Measurements from ENCODE around the gene PPP1R3F. TPM values are rescaled to one million over a fixed set of nuclear protein-coding genes. Genes with fewer than 3 reads are reported as not detected.

The PPP1R3F gene
- total and polyA plus RNA-seq, 5 experiments from 2014 or later: 6.7 to 21.8 (median 9.7) TPM

DNA sequence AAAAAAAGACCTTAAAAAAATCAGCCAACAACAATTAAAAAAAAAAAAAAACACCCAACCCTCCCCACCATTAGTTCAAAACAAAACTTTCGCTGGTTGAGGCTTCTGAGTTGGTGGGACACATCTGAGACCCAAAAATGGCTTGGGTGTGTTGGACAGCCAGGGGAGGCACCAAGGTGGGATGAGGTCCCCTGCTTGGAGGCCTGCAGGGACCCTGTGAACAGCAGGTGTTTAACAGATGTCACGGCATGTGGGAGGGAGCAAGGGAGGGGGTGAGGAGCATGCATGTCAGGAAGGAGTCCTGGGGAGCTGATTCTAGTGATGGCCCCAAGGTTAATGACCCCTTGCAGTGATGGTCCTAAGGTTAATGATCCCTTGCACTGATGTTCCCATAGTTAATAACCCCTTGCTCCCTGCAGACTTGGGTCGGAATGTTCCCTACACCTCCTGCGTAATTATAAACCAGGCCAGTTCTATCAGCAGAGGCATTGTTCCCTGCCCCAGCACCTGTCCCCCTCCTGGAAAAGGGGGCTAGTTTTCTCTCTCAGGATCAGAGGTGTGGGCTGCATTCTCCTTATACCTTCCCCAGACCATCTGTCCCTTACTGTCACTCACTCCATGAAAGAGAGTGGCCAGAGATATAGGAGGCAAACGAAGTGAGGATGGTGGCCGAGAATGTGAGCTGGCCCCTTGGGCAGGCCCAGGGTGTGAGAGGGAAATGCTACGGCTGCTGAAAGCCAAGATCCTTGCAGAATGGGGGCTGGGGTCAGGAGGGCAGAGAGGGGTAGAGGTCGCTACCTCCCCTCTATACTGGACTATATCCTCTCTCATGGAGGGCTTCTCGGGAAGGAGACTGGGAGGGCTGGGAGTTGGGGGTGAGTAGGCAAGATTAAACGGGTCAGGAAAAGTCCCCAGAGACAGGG is 2.8 kb upstream of the PPP1R3F start:
- POLR2A ChIA-PET: interaction anchor here (0.8 kb wide), 1 partner anchor 31 kb away, joined by 3 read pairs; the partner anchor contains the start of gene CCDC22
- no peak for DNase-seq
- Mint-ChIP-seq H3K27me3 (no peaks in the 10 kb centered on the region), H3K36me3 (no peaks in the 10 kb centered on the region), H3K9me3 (no peaks in the 10 kb centered on the region), H3K4me3 (peak overlapping the region in 1 of 10 donors; percentile 85), H3K4me1 (peaks cover 5 to 31% (median 24%) of the 10 kb centered on the region in 4 donors), H3K27ac (peak overlapping the region in 3 of 10 donors; percentile 66 to 100 (median 70))
- ATAC-seq: no peak

DNA sequence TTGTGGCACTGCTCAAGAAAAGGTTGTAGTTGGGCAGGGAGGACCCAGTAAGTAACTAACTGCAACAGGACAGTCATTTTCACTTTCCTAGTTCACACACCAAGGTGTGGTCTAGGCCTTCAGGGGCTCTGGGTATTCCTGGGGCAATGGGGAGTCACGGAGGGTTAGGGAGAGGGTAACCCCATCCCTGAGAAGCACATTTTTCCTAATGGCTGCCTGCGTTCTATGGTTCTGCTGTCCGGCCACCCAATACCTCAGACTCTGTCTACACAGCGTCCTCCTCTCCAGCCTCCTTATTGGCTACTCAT is 937 bp upstream of the PPP1R3F start:
- DNase-seq: no peak
- Mint-ChIP-seq H3K36me3 (no peaks in the 10 kb centered on the region), H3K27me3 (no peaks in the 10 kb centered on the region), H3K9me3 (no peaks in the 10 kb centered on the region), H3K27ac (peak overlapping the region; percentile 99 to 100 (median 100)), H3K4me3 (peak overlapping the region; percentile 85 to 99 (median 98)), H3K4me1 (peaks cover 5 to 44% (median 38%) of the 10 kb centered on the region in 4 donors)
- POLR2A ChIA-PET: interaction anchor here (0.7 to 3.7 kb wide), 12 partner anchors 8 to 195 kb away, joined by 3 to 36 read pairs (median 6); partner anchors contain the start of genes CCDC22 and PRAF2
- ATAC-seq: no peak

DNA sequence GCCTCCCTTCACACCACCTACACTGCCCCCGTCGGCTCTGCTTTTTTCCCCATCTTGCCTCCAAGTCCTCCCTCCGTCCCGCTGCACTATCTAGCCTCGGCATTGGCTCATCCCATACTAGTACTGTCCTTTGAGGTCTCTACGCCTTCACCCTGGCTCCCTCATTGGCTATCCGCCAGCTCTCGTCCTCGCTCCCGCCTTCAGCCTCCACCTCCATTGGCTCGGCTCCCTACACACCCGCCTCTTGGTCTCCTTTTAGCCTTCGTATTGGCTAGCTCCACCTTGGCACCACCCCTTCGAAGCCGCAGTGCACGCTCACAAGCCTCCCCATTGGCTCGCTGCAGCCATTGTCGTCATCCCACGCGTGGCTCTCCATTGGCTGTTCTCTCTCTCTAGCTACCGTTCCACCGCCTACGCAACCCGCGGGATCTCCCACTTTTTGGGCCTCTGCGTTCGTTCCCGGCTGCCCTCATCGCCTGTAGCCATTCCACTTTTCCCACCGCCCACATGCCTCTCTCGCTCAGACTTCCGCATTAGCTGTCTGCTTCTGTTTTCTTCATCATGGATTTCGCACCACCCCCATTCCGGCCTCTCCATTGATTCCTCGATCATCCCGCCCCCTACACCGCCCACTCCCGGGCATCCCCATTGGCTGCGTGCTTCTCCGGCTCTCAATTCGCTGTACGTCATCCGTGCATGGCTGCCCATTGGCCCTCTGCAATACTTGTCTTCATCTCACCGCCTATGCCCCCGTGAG is 405 bp upstream of the PPP1R3F start:
- H3K9me3 Mint-ChIP-seq: no peaks in the 10 kb centered on the region
- H3K27me3 Mint-ChIP-seq: no peaks in the 10 kb centered on the region
- ATAC-seq (peak; percentile 81 to 82), DNase-seq (peak; percentile 77 to 98 (median 94))
- no peaks in the 10 kb centered on the region for H3K36me3 Mint-ChIP-seq
- peaks cover 5 to 49% (median 42%) of the 10 kb centered on the region in 4 donors for H3K4me1 Mint-ChIP-seq
- POLR2A ChIA-PET: interaction anchor here (0.6 to 3.7 kb wide), 12 partner anchors 9 to 403 kb away, joined by 3 to 36 read pairs (median 6); partner anchors contain the start of genes CCDC22 and PRAF2
- peak overlapping the region; percentile 99 to 100 (median 100) for H3K27ac Mint-ChIP-seq
- H3K4me3 Mint-ChIP-seq: peak overlapping the region; percentile 85 to 99 (median 98)

DNA sequence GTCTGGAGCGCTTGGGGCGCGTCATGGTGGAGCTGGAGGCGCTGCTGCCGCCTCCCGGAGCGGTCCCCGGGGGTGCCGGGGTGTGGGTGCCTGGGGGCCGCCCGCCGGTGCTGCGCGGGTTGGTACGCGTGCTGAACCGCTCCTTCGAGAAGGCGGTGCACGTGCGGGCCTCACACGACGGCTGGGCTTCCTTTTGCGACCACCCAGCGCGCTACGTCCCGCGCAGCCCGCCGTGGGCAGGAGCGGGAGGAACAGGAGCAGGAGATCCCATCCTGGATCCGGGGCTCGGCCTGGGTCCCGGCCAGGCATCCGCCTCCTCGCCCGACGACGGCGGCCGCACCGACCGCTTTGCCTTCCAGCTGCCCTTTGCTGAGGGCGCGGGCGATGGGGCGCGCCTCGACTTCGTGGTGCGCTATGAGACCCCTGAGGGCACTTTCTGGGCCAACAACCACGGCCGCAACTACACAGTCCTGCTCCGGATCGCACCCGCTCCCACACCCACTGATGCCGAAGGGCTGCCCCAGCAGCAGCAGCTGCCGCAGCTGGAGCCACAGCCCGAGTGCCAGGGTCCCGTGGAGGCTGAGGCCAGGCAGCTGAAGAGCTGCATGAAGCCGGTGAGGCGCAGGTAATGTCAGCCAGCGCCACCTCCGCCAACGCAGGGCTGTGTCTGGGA is 792 bp downstream of the PPP1R3F start:
- H3K27me3 Mint-ChIP-seq: no peaks in the 10 kb centered on the region
- peaks cover 17 to 61% (median 54%) of the 10 kb centered on the region in 4 donors for H3K4me1 Mint-ChIP-seq
- H3K9me3 Mint-ChIP-seq: peaks cover 0 to 2% (median 0%) of the 10 kb centered on the region in 9 donors
- H3K4me3 Mint-ChIP-seq: peak overlapping the region; percentile 71 to 91 (median 80)
- peak overlapping the region in 9 of 10 donors; percentile 23 to 96 (median 84) for H3K27ac Mint-ChIP-seq
- H3K36me3 Mint-ChIP-seq: peaks cover 0 to 1% (median 0%) of the 10 kb centered on the region in 3 donors
- ATAC-seq (no peak), DNase-seq (peak in 3 of 10 donors; percentile 2 to 29 (median 11))
- POLR2A ChIA-PET: interaction anchor here (1.4 to 3.7 kb wide), 9 partner anchors 7 to 115 kb away, joined by 5 to 36 read pairs (median 9); partner anchors contain the start of gene CCDC22

DNA sequence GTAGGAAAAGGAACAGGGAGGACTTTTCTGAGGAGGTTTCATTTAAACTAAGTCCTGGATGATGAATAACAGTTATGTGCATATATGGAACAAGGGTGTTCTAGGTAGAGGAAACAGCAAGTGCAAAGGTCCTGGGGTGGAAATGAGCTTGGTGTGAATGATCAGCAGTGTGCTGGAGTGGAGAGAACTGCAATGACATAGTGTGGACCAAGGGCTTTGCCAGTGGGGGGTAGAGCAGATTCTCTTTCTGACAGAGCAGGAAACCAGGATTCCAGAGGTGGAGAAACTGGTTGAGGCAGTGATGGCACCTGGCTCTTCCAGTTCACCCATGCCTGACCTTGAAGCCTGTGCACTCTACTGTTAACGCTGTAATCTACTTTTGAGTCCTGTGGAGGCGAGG is 1.7 kb downstream of the PPP1R3F start:
- peak overlapping the region; percentile 71 to 91 (median 78) for H3K4me3 Mint-ChIP-seq
- peaks cover 0 to 1% (median 0%) of the 10 kb centered on the region in 3 donors for H3K36me3 Mint-ChIP-seq
- H3K9me3 Mint-ChIP-seq: peaks cover 0 to 2% (median 0%) of the 10 kb centered on the region in 9 donors
- H3K27ac Mint-ChIP-seq: peak overlapping the region; percentile 40 to 96 (median 86)
- ATAC-seq (no peak), DNase-seq (no peak)
- H3K4me1 Mint-ChIP-seq: peaks cover 19 to 67% (median 63%) of the 10 kb centered on the region in 4 donors
- POLR2A ChIA-PET: interaction anchor here (0.7 to 2.7 kb wide), 3 partner anchors 10 to 313 kb away, joined by 3 to 7 read pairs (median 6); no protein-coding TSS in a partner anchor
- H3K27me3 Mint-ChIP-seq: no peaks in the 10 kb centered on the region

GRCh38 chrX:49272421-49272820 is 2.8 kb downstream of the PPP1R3F start:
- Mint-ChIP-seq H3K36me3 (peaks cover 0 to 1% (median 0%) of the 10 kb centered on the region in 3 donors), H3K27me3 (no peaks in the 10 kb centered on the region), H3K9me3 (peaks cover 0 to 2% (median 0%) of the 10 kb centered on the region in 9 donors), H3K4me3 (peak overlapping the region; percentile 71 to 91 (median 78)), H3K4me1 (peaks cover 24 to 76% (median 70%) of the 10 kb centered on the region in 4 donors), H3K27ac (peak overlapping the region; percentile 40 to 92 (median 88))
- DNase-seq: peak in 3 of 10 donors; percentile 10 to 35 (median 23)
- POLR2A ChIA-PET: interaction anchor here (0.6 to 2.7 kb wide), 10 partner anchors 8 to 524 kb away, joined by 3 to 22 read pairs (median 4); partner anchors contain the start of genes CCDC22 and FOXP3
- ATAC-seq: no peak

GRCh38 chrX:49273181-49273727 is 3.7 kb downstream of the PPP1R3F start:
- POLR2A ChIA-PET: interaction anchor here (0.7 to 2.7 kb wide), 10 partner anchors 9 to 231 kb away, joined by 3 to 22 read pairs (median 4); partner anchors contain the start of genes CCDC22 and FOXP3
- DNase-seq (peak in 8 of 10 donors; percentile 30 to 78 (median 51)), ATAC-seq (peak; percentile 3 to 9)

DNA sequence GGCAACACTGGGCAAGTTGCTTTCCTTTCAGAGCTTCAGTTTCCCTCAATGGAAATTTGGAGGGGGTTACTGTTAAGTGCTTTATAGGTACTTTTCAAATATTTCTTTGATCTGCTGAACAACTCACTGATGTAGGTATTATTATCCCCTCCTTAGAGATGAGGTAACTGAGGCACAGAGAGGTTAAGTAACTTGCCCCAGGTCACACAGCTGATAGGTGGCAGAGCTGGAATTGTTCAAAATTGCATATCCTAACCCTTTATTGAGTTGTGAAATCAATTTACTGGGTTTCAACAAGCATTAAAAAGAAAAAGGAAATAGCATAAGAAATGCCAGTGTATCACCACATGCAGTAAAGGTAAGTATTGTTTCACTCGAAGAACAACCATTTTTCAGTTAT is 6.6 kb downstream of the PPP1R3F start:
- H3K27ac Mint-ChIP-seq: peak overlapping the region in 4 of 10 donors; percentile 43 to 92 (median 76)
- POLR2A ChIA-PET: interaction anchor here (1.1 to 1.6 kb wide), 2 partner anchors 10 to 33 kb away, joined by 4 to 5 read pairs; no protein-coding TSS in a partner anchor
- ATAC-seq: no peak

More at GRCh38 chrX:49273181-49273727, 3.7 kb downstream of the PPP1R3F start:
- H3K4me3 Mint-ChIP-seq: peak overlapping the region; percentile 71 to 91 (median 78)
- peaks cover 30 to 82% (median 73%) of the 10 kb centered on the region in 4 donors for H3K4me1 Mint-ChIP-seq
- peaks cover 0 to 2% (median 0%) of the 10 kb centered on the region in 9 donors for H3K9me3 Mint-ChIP-seq
- no peaks in the 10 kb centered on the region for H3K27me3 Mint-ChIP-seq
- peak overlapping the region; percentile 4 to 92 (median 88) for H3K27ac Mint-ChIP-seq
- H3K36me3 Mint-ChIP-seq: peaks cover 0 to 1% (median 0%) of the 10 kb centered on the region in 3 donors

DNA sequence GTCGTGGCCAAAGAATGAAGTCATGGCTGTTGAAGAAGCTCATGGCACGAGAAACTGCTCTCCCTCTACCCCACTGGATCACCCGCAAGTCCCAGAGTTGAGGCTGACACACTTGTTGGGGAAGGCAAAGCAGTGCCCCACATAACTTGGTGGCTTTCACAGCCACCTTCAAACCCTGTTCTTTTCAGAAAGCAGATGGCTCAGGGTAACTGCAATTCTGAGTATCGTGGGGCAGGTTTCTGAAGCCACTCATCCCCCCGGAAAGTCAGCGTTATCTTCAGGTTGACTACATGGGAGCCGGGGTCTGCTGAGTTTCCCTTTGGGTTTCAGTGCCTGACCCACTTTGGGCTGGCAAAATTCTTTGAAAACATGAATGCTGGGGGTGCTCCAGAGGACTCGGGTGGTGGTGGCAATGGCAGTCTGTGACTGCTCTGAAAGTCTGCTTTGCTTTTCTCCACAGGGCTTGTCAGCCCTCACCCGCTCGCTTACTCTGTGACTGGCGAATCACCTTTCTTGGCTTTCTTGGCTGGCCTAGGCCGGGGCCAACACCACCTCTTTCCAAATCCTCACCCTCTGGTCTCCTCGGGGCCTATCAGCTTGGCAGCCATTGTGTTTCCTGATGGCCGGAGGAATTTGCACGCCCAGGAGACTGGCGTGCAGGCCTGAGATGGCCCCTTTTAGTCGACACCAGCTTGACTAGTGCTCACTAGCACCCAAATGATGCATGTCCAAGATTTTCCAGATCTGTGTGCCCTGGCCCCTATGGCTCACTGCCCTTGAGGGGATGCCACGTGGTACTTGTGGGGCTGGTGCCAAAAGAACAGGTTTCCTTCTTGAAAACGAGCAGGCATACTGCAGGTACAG is 7.3 kb downstream of the PPP1R3F start:
- H3K27ac Mint-ChIP-seq: peak overlapping the region; percentile 41 to 93 (median 87)
- no peak for DNase-seq
- peaks cover 34 to 84% (median 78%) of the 10 kb centered on the region in 4 donors for H3K4me1 Mint-ChIP-seq
- H3K9me3 Mint-ChIP-seq: peaks cover 0 to 2% (median 0%) of the 10 kb centered on the region in 9 donors
- H3K27me3 Mint-ChIP-seq: no peaks in the 10 kb centered on the region
- peak overlapping the region in 9 of 10 donors; percentile 38 to 82 (median 67) for H3K4me3 Mint-ChIP-seq
- H3K36me3 Mint-ChIP-seq: peaks cover 0 to 1% (median under 1%) of the 10 kb centered on the region in 3 donors
- no peak for ATAC-seq
- POLR2A ChIA-PET: interaction anchor here (0.7 to 1.6 kb wide), 3 partner anchors 7 to 88 kb away, joined by 3 to 5 read pairs (median 5); partner anchors contain the start of gene PPP1R3F

More for the DNA sequence above, 6.6 kb downstream of the PPP1R3F start:
- peaks cover 0 to 1% (median 0%) of the 10 kb centered on the region in 3 donors for H3K36me3 Mint-ChIP-seq
- peak overlapping the region in 5 of 10 donors; percentile 38 to 67 (median 46) for H3K4me3 Mint-ChIP-seq
- DNase-seq: no peak
- peaks cover 0 to 2% (median 0%) of the 10 kb centered on the region in 9 donors for H3K9me3 Mint-ChIP-seq
- H3K27me3 Mint-ChIP-seq: no peaks in the 10 kb centered on the region
- peaks cover 34 to 91% (median 80%) of the 10 kb centered on the region in 4 donors for H3K4me1 Mint-ChIP-seq

- Mint-ChIP-seq H3K4me1 (peaks cover 38 to 82% (median 80%) of the 10 kb centered on the region in 4 donors), H3K27me3 (no peaks in the 10 kb centered on the region), H3K9me3 (peaks cover 0 to 2% (median 0%) of the 10 kb centered on the region in 9 donors), H3K27ac (peak overlapping the region; percentile 41 to 93 (median 87)), H3K4me3 (peak overlapping the region; percentile 30 to 82 (median 65)), H3K36me3 (peaks cover 0 to 4% (median 1%) of the 10 kb centered on the region in 3 donors)
- ATAC-seq: no peak
- POLR2A ChIA-PET: interaction anchor here (0.7 to 1.2 kb wide), 3 partner anchors 8 to 88 kb away, joined by 3 to 5 read pairs (median 3); partner anchors contain the start of gene PPP1R3F
- DNase-seq: peak in 2 of 10 donors; percentile 27 to 30
Measured at GRCh38 chrX:49277535-49277830, 7.9 kb downstream of the PPP1R3F start.

Data from naive thymus-derived CD8-positive, alpha-beta T cell (primary cell).